ENCODE data around the gene KCNIP1.

- TF ChIP-seq POLR2A (IDR thresholded peaks at IDR 0.05) (no peak), CTCF (IDR thresholded peaks at IDR 0.05) (no peak)
Measured at GRCh38 chr5:170746075-170746960, 242.5 kb downstream of the KCNIP1 start.

All from heart left ventricle (tissue), 13 donors.